HepG2 (cell line): ENCODE measurements around the gene THOC5. TPM values are rescaled to one million over a fixed set of nuclear protein-coding genes. Genes with fewer than 3 reads are reported as not detected.
A peak's percentile ranks its signal among the peaks of the same experiment; 100 is the strongest.

Source experiments
- ATAC-seq: fragments of 200-7000 bp; cut with Tn5 transposase; 3 replicates; pipeline ENCODE4 v1.9.1; 2020; ENCODE audit warnings: mild to moderate bottlenecking, moderate library complexity
- BruUV-seq: library from RNA; stranded (reverse); fragments of 400-500 nt; replicated peaks from 2 replicates; lab custom pipeline; 2021; lab: Mats Ljungman, UMichigan
- CTCF ChIA-PET: fragments of 300-600 bp; formaldehyde crosslinking; extraction: SDS; loops from one replicate; lab custom pipeline; 2021; ENCODE audit warnings: low total read pairs, inconsistent platforms, low intra/inter-chr PET ratio; lab: Yijun Ruan, JAX
- POLR2A ChIA-PET: fragments of 350-600 bp; sonication (Branson Sonifier 250); formaldehyde crosslinking; loops from one replicate; lab custom pipeline; 2020; ENCODE audit warnings: antibody characterized with exemption, inconsistent platforms; lab: Yijun Ruan, JAX
- DNase-seq: peaks from one replicate; pipeline ENCODE4 v3.0.0-alpha.2; 2015; ENCODE audit warnings: low spot score
- FAIRE-seq: peaks from 3 replicates; lab custom pipeline; 2011; peaks lifted over from hg19 to GRCh38; lab: Jason Lieb, UNC
- H2AFZ ChIP-seq: one replicate; pipeline ENCODE4 v1.6.1; 2011; ENCODE audit warnings: low read length, inconsistent platforms
- H3K27ac ChIP-seq: fragments of 300-600 bp; 3 replicates; pipeline ENCODE4 v1.8.0; 2011; ENCODE audit warnings: mixed run types, mild to moderate bottlenecking, mixed read lengths, low read length, inconsistent platforms; ENCODE audit not compliant: insufficient read depth; ENCODE audit errors: extremely low read length
- H3K27me3 ChIP-seq, 2 experiments: fragments of 200-600 bp in 1 of 2; 2 replicates in 1 of 2; 3 replicates in 1 of 2; pipeline versions ENCODE4 v1.6.0 to v1.8.0; 2011; ENCODE audit warnings: low read length in 2 of 2, mild to moderate bottlenecking in 2 of 2, moderate library complexity in 2 of 2, inconsistent platforms in 1 of 2; ENCODE audit not compliant: insufficient read depth in 2 of 2, control insufficient read depth in 1 of 2
- H3K36me3 ChIP-seq, 2 experiments: fragments of 200-600 bp in 1 of 2; replicated peaks in 1 of 2; 2 replicates in 1 of 2; 3 replicates in 1 of 2; pipeline versions ENCODE4 v1.5.1 to v1.8.0; 2011; ENCODE audit warnings: low read length in 2 of 2, inconsistent platforms in 1 of 2; ENCODE audit not compliant: insufficient read depth in 2 of 2, control insufficient read depth in 1 of 2
- H3K4me1 ChIP-seq: 2 replicates; pipeline ENCODE4 v1.5.1; 2012; ENCODE audit warnings: low read length, inconsistent platforms; ENCODE audit not compliant: insufficient read depth
- H3K4me2 ChIP-seq: 2 replicates; pipeline ENCODE4 v1.6.0; 2011; ENCODE audit warnings: low read depth, low read length, inconsistent platforms
- H3K4me3 ChIP-seq, 3 experiments: fragments of 200-600 bp in 1 of 3; sonication (generic), shearing (Covaris generic) in 1 of 3; replicated peaks in 1 of 3; 2 replicates each; pipeline ENCODE4 v1.5.1; 2011 to 2016; ENCODE audit warnings: low read length in 3 of 3, inconsistent platforms in 2 of 3, low read depth in 2 of 3, mild to moderate bottlenecking in 2 of 3, control low read depth in 1 of 3, mixed read lengths in 1 of 3; ENCODE audit not compliant: insufficient read depth in 1 of 3
- H3K79me2 ChIP-seq: one replicate; pipeline ENCODE4 v1.6.1; 2011; ENCODE audit warnings: low read length, inconsistent platforms; ENCODE audit not compliant: insufficient read depth
- H3K9ac ChIP-seq: 2 replicates; pipeline ENCODE4 v1.6.0; 2011; ENCODE audit warnings: mild to moderate bottlenecking, low read depth, low read length, inconsistent platforms; ENCODE audit not compliant: insufficient read depth
- H3K9me3 ChIP-seq: 2 replicates; pipeline ENCODE4 v1.5.1; 2012; ENCODE audit warnings: mild to moderate bottlenecking, low read length
- H4K20me1 ChIP-seq: 2 replicates; pipeline ENCODE4 v1.6.0; 2011; ENCODE audit warnings: inconsistent platforms, mild to moderate bottlenecking, low read length, moderate library complexity; ENCODE audit not compliant: insufficient read depth
- ATF1 ChIP-seq: IDR thresholded peaks from 2 replicates; pipeline ENCODE4 v1.6.1; 2016; ENCODE audit warnings: mild to moderate bottlenecking, control low read depth
- CREB1 ChIP-seq, 2 experiments: fragments of 450-650 bp in 1 of 2; IDR thresholded peaks; 2 replicates each; pipeline ENCODE4 v1.6.1; 2016 to 2017; ENCODE audit warnings: control low read depth in 1 of 2, mild to moderate bottlenecking in 1 of 2, missing compliant biosample characterization in 1 of 2, missing genetic modification characterization in 1 of 2
- DRAP1 ChIP-seq: IDR thresholded peaks from 2 replicates; pipeline ENCODE4 v1.6.1; 2016; ENCODE audit warnings: missing genetic modification reagents, missing compliant biosample characterization
- ELF3 ChIP-seq: IDR thresholded peaks from 2 replicates; pipeline ENCODE4 v1.6.1; 2016; ENCODE audit warnings: missing genetic modification reagents, missing compliant biosample characterization
- FOXA3 ChIP-seq: IDR thresholded peaks from 2 replicates; pipeline ENCODE4 v1.6.1; 2016; ENCODE audit warnings: missing genetic modification reagents, missing compliant biosample characterization
- GATAD2A ChIP-seq: IDR thresholded peaks from 2 replicates; pipeline ENCODE4 v1.6.1; 2016
- HMG20A ChIP-seq: IDR thresholded peaks from 2 replicates; pipeline ENCODE4 v1.6.1; 2016; ENCODE audit warnings: borderline replicate concordance
- HOMEZ ChIP-seq: IDR thresholded peaks from 2 replicates; pipeline ENCODE4 v1.6.1; 2016; ENCODE audit warnings: low read depth
- HOXD1 ChIP-seq: sonication (generic); formaldehyde crosslinking; IDR thresholded peaks from 2 replicates; pipeline ENCODE4 v1.5.0; 2020; ENCODE audit warnings: missing genetic modification reagents
- KAT8 ChIP-seq: IDR thresholded peaks from 2 replicates; pipeline ENCODE4 v1.6.1; 2016; ENCODE audit warnings: missing genetic modification reagents, missing compliant biosample characterization
- KLF6 ChIP-seq: IDR thresholded peaks from 2 replicates; pipeline ENCODE4 v1.8.0; 2016; ENCODE audit warnings: missing biosample characterization, missing genetic modification reagents
- MED1 ChIP-seq: sonication (generic); formaldehyde crosslinking; IDR thresholded peaks from 2 replicates; pipeline ENCODE4 v1.4.0; 2020; ENCODE audit warnings: missing genetic modification reagents
- NR2C2 ChIP-seq: sonication (generic); formaldehyde crosslinking; IDR thresholded peaks from 2 replicates; pipeline ENCODE4 v1.4.0; 2020; ENCODE audit warnings: missing genetic modification reagents, mild to moderate bottlenecking, moderate library complexity, borderline replicate concordance
- POLR2A ChIP-seq, 2 experiments: IDR thresholded peaks; 2 replicates each; pipeline ENCODE4 v1.6.1; 2011; ENCODE audit warnings: low read depth in 2 of 2, low read length in 2 of 2, mild to moderate bottlenecking in 1 of 2, moderate library complexity in 1 of 2; ENCODE audit not compliant: insufficient read depth in 1 of 2
- SAP130 ChIP-seq: IDR thresholded peaks from 2 replicates; pipeline ENCODE4 v1.6.1; 2016; ENCODE audit warnings: low read depth
- SP140L ChIP-seq: sonication (generic); formaldehyde crosslinking; IDR thresholded peaks from 2 replicates; pipeline ENCODE4 v1.4.0; 2020; ENCODE audit warnings: missing genetic modification reagents, borderline replicate concordance
- TARDBP ChIP-seq: sonication (generic); formaldehyde crosslinking; IDR thresholded peaks from 2 replicates; pipeline ENCODE4 v1.8.0; 2022; ENCODE audit warnings: mild to moderate bottlenecking, missing genetic modification reagents
- TSC22D2 ChIP-seq: sonication (generic); formaldehyde crosslinking; IDR thresholded peaks from 2 replicates; pipeline ENCODE4 v1.5.1; 2020; ENCODE audit warnings: missing genetic modification reagents, mild to moderate bottlenecking, borderline replicate concordance
- ZBTB3 ChIP-seq: sonication (generic); formaldehyde crosslinking; IDR thresholded peaks from 2 replicates; pipeline ENCODE4 v1.4.0; 2020; ENCODE audit warnings: low read depth, mild to moderate bottlenecking, moderate library complexity, missing genetic modification reagents, borderline replicate concordance
- ZBTB7B ChIP-seq: sonication (generic); formaldehyde crosslinking; IDR thresholded peaks from 2 replicates; pipeline ENCODE4 v1.4.0; 2020; ENCODE audit warnings: missing genetic modification reagents
- ZFX ChIP-seq: sonication (generic); formaldehyde crosslinking; IDR thresholded peaks from 2 replicates; pipeline ENCODE4 v1.4.0; 2020; ENCODE audit warnings: mild to moderate bottlenecking, low read depth, missing genetic modification reagents, moderate library complexity
- ZNF547 ChIP-seq: sonication (generic); formaldehyde crosslinking; IDR thresholded peaks from 2 replicates; pipeline ENCODE4 v1.5.1; 2020; ENCODE audit warnings: mild to moderate bottlenecking, missing genetic modification reagents
- ZNF724P ChIP-seq: sonication (generic); formaldehyde crosslinking; IDR thresholded peaks from 2 replicates; pipeline ENCODE4 v1.8.0; 2022; ENCODE audit warnings: missing genetic modification reagents, borderline replicate concordance
- ZNF772 ChIP-seq: sonication (generic); formaldehyde crosslinking; IDR thresholded peaks from 2 replicates; pipeline ENCODE4 v1.5.0; 2020; ENCODE audit warnings: mild to moderate bottlenecking, missing genetic modification reagents
- ZNF773 ChIP-seq: sonication (generic); formaldehyde crosslinking; IDR thresholded peaks from 2 replicates; pipeline ENCODE4 v1.4.0; 2020; ENCODE audit warnings: missing genetic modification reagents, borderline replicate concordance
- WGBS: methylation state at CpG from one replicate; pipeline ENCODE4 v1.1.6; 2017; ENCODE audit warnings: low lambda C conversion rate; 5-methylcytosine and 5-hydroxymethylcytosine counted together
- in situ Hi-C: cut with HindIII; loops from 2 replicates; pipeline ENCODE4 v1.10.0; 2017; ENCODE audit warnings: low pct_unique_long_range_greater_than_20kb; ENCODE audit not compliant: extremely low pct_ligation_motif_present
- intact Hi-C: fragments of 100-400 bp; cut with micrococcal nuclease; formaldehyde crosslinking; loops from one replicate; pipeline ENCODE4 v1.10.0; 2022; ENCODE audit not compliant: unreplicated experiment
- polyA plus RNA-seq, 8 experiments: library from polyadenylated mRNA; depleted of rRNA in 3 of 8; stranded (reverse) in 7 of 8; unstranded in 1 of 8; fragments of >200 nt; fragmentation: Illumina TruSeq in 4 of 8; extraction: Trizol in 4 of 8; gene quantifications; 2 replicates each; pipeline versions ENCODE4 v1.2.1 to v1.2.3, GENCODE V29; 2011 to 2016; ENCODE audit warnings: low read depth in 4 of 8, missing spikeins in 1 of 8, mixed read lengths in 1 of 8; ENCODE audit not compliant: insufficient read depth in 1 of 8
- total RNA-seq, 5 experiments: library from RNA; depleted of rRNA; stranded (reverse); fragments of >200 nt; fragmentation: Illumina TruSeq; extraction: Trizol; gene quantifications; 2 replicates each; pipeline ENCODE4 v1.2.3, GENCODE V29; 2016; ENCODE audit warnings: low read depth in 1 of 5

The THOC5 gene
- total and polyA plus RNA-seq, 2 of the 13 experiments (the other 11 are each of a cell fraction or from before 2014, with no cell fraction given): 45.8 to 46.7 TPM

GRCh38 chr22:29574762-29575450 lies 21.3 kb upstream of the THOC5 start:
- H2AFZ ChIP-seq: no peak overlapping the region
- peaks cover 4% of the 10 kb centered on the region; the same call in 1 of the 2 replicates for H4K20me1 ChIP-seq
- H3K4me3 ChIP-seq: peak overlapping the region in 2 of 3 experiments; percentile 45 to 47; a peak in 2 of 6 replicates
- peaks cover 95% of the 10 kb centered on the region for H3K4me1 ChIP-seq
- H3K4me2 ChIP-seq: peak overlapping the region; percentile 73
- FAIRE-seq (peak; percentile 96), DNase-seq (peak; percentile 81), ATAC-seq (peak; percentile 85)
- no peaks in the 10 kb centered on the region for H3K27me3 ChIP-seq
- peaks cover 1 to 8% of the 10 kb centered on the region in 2 experiments; a peak in 3 of 5 replicates for H3K36me3 ChIP-seq
- BruUV-seq: no TSS peak
- ChIA-PET CTCF (no interaction called here), POLR2A (interaction anchor here (0.6 to 4.0 kb wide), 13 partner anchors 8 to 38 kb away, joined by 3 to 77 read pairs (median 6); partner anchors contain the start of gene THOC5)
- intact Hi-C loops: no loop called here
- peak overlapping the region; percentile 90 for H3K27ac ChIP-seq
- no peaks in the 10 kb centered on the region for H3K9me3 ChIP-seq
- peak overlapping the region; percentile 58 for H3K9ac ChIP-seq
- in situ Hi-C loops: no loop called here
- peaks cover 10% of the 10 kb centered on the region for H3K79me2 ChIP-seq
- WGBS: 27% methylated on average over 7 of the region's 7 CpGs
- TF ChIP-seq DRAP1 (CRISPR knock-in tag) (peak; percentile 44; the same call in 1 of the 2 replicates), TARDBP (CRISPR knock-in tag) (0 out of 2 replicates have a peak, but pooled peaks have one; percentile 17), ATF1 (peak; percentile 22; the same call in 1 of the 2 replicates), SAP130 (peak; percentile 61), HMG20A (CRISPR knock-in tag) (peak; percentile 41; the same call in 1 of the 2 replicates), HOMEZ (CRISPR knock-in tag) (no peak), HOXD1 (0 out of 2 replicates have a peak, but pooled peaks have one; percentile 3), ELF3 (0 out of 2 replicates have a peak, but pooled peaks have one; percentile 12), ZFX (CRISPR knock-in tag) (0 out of 2 replicates have a peak, but pooled peaks have one; percentile 14), NR2C2 (CRISPR knock-in tag) (peak; percentile 40; the same call in 1 of the 2 replicates), CREB1 (IDR thresholded peaks at IDR 0.05) (no peak), CREB1 (CRISPR knock-in tag; IDR thresholded peaks at IDR 0.05) (peak; percentile 14; the same call in 1 of the 2 replicates), KLF6 (CRISPR knock-in tag) (0 out of 2 replicates have a peak, but pooled peaks have one; percentile 30), GATAD2A (CRISPR knock-in tag) (peak; percentile 63), ZNF772 (CRISPR knock-in tag) (no peak), ZNF724P (CRISPR knock-in tag) (no peak), KAT8 (CRISPR knock-in tag) (0 out of 2 replicates have a peak, but pooled peaks have one; percentile 44), MED1 (CRISPR knock-in tag) (peak; percentile 34; the same call in 1 of the 2 replicates), ZNF773 (no peak), ZNF547 (no peak), POLR2A (IDR thresholded peaks at IDR 0.05; ENCODE audit: insufficient read depth in 1 of 2, low read depth in 2 of 2, low read length in 2 of 2) (peak; percentile 43 to 52; a peak in 2 of 4 replicates), SP140L (0 out of 2 replicates have a peak, but pooled peaks have one; percentile 73), TSC22D2 (CRISPR knock-in tag) (no peak), ZBTB3 (0 out of 2 replicates have a peak, but pooled peaks have one; percentile 21), ZBTB7B (CRISPR knock-in tag) (peak; percentile 62), FOXA3 (CRISPR knock-in tag) (peak; percentile 43)
